Measurements from ENCODE around the gene SLC7A10. TPM values are rescaled to one million over a fixed set of nuclear protein-coding genes. Genes with fewer than 3 reads are reported as not detected.
A peak's percentile ranks its signal among the peaks of the same experiment; 100 is the strongest.

The SLC7A10 gene
- total RNA-seq, 1 experiment from 2014 or later = not detected

GRCh38 chr19:33242131-33242530, 16.5 kb upstream of the SLC7A10 start:
- no TSS peak for BruUV-seq (replicated peaks)
- Mint-ChIP-seq H3K27me3 (ENCODE audit: unreplicated experiment) (peaks cover 55% of the 10 kb centered on the region), H3K4me3 (ENCODE audit: low read depth, unreplicated experiment) (no peak overlapping the region), H3K36me3 (ENCODE audit: insufficient read depth, unreplicated experiment) (no peaks in the 10 kb centered on the region), H3K4me1 (ENCODE audit: low read depth, unreplicated experiment) (no peaks in the 10 kb centered on the region), H3K9me3 (ENCODE audit: low read depth, unreplicated experiment) (no peaks in the 10 kb centered on the region), H3K27ac (ENCODE audit: unreplicated experiment) (no peak overlapping the region)
- no peak for DNase-seq
- CTCF ChIA-PET = interaction anchor here (0.6 to 1.5 kb wide), 3 partner anchors 162 to 1297 kb away, joined by 3 to 13 read pairs (median 4); no protein-coding TSS in a partner anchor
- intact Hi-C loops (cut with micrococcal nuclease; ENCODE audit: unreplicated experiment) = loop anchor here (2.0 to 5.0 kb wide), 2 partner anchors 165 to 530 kb away; no protein-coding TSS in a partner anchor
- TF ChIP-seq, protein P1, sequence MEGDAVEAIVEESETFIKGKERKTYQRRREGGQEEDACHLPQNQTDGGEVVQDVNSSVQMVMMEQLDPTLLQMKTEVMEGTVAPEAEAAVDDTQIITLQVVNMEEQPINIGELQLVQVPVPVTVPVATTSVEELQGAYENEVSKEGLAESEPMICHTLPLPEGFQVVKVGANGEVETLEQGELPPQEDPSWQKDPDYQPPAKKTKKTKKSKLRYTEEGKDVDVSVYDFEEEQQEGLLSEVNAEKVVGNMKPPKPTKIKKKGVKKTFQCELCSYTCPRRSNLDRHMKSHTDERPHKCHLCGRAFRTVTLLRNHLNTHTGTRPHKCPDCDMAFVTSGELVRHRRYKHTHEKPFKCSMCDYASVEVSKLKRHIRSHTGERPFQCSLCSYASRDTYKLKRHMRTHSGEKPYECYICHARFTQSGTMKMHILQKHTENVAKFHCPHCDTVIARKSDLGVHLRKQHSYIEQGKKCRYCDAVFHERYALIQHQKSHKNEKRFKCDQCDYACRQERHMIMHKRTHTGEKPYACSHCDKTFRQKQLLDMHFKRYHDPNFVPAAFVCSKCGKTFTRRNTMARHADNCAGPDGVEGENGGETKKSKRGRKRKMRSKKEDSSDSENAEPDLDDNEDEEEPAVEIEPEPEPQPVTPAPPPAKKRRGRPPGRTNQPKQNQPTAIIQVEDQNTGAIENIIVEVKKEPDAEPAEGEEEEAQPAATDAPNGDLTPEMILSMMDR (IDR thresholded peaks at IDR 0.05; ENCODE audit: unreplicated experiment) = no peak

GRCh38 chr19:33241530-33242101, 16.0 kb upstream of the SLC7A10 start:
- CTCF ChIA-PET = interaction anchor here (0.6 to 1.5 kb wide), 5 partner anchors 162 to 1298 kb away, joined by 3 to 13 read pairs (median 4); no protein-coding TSS in a partner anchor
- H3K4me1 Mint-ChIP-seq (ENCODE audit: low read depth, unreplicated experiment) = no peaks in the 10 kb centered on the region
- no peak overlapping the region for H3K4me3 Mint-ChIP-seq (ENCODE audit: low read depth, unreplicated experiment)
- no TSS peak for BruUV-seq (replicated peaks)
- H3K9me3 Mint-ChIP-seq (ENCODE audit: low read depth, unreplicated experiment) = no peaks in the 10 kb centered on the region
- no peaks in the 10 kb centered on the region for H3K36me3 Mint-ChIP-seq (ENCODE audit: insufficient read depth, unreplicated experiment)
- peaks cover 55% of the 10 kb centered on the region for H3K27me3 Mint-ChIP-seq (ENCODE audit: unreplicated experiment)
- intact Hi-C loops (cut with micrococcal nuclease; ENCODE audit: unreplicated experiment) = loop anchor here (2.0 to 5.0 kb wide), 2 partner anchors 165 to 531 kb away; no protein-coding TSS in a partner anchor
- DNase-seq = peak; percentile 41
- TF ChIP-seq, protein P1 (IDR thresholded peaks at IDR 0.05; ENCODE audit: unreplicated experiment) = peak; percentile 83
- H3K27ac Mint-ChIP-seq (ENCODE audit: unreplicated experiment) = no peak overlapping the region

DNA sequence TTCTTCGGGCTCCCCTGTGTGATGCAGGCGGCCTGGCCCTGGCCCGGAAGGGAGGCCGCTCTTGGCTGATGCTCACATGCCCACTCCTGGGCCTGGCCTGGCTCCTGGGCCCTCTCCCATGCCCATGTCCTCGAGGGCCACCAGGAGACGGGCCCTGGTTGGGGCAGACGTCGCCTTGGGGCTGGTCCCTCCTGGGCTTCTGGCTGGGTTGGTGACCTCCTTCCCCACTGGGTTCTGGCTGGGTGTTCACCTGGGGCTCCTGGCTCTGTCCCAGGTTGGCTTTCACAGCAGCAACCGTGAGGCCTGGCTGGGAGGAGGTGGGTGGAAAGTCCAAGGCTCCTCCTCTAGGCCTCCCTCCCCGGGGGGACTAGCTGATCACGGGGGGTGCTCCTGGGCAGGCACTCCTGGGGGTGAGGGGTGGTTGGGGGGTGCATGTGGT, 15.5 kb upstream of the SLC7A10 start:
- H3K36me3 Mint-ChIP-seq (ENCODE audit: insufficient read depth, unreplicated experiment) = no peaks in the 10 kb centered on the region
- no TSS peak for BruUV-seq (replicated peaks)
- CTCF ChIA-PET = interaction anchor here (0.6 to 1.5 kb wide), 4 partner anchors 163 to 829 kb away, joined by 3 to 13 read pairs (median 4); no protein-coding TSS in a partner anchor
- peaks cover 55% of the 10 kb centered on the region for H3K27me3 Mint-ChIP-seq (ENCODE audit: unreplicated experiment)
- TF ChIP-seq, protein P1 (IDR thresholded peaks at IDR 0.05; ENCODE audit: unreplicated experiment) = no peak
- no peaks in the 10 kb centered on the region for H3K4me1 Mint-ChIP-seq (ENCODE audit: low read depth, unreplicated experiment)
- no peaks in the 10 kb centered on the region for H3K9me3 Mint-ChIP-seq (ENCODE audit: low read depth, unreplicated experiment)
- H3K27ac Mint-ChIP-seq (ENCODE audit: unreplicated experiment) = no peak overlapping the region
- DNase-seq = no peak
- intact Hi-C loops (cut with micrococcal nuclease; ENCODE audit: unreplicated experiment) = loop anchor here (5.0 kb wide), 1 partner anchor 531 kb away; no protein-coding TSS in a partner anchor
- no peak overlapping the region for H3K4me3 Mint-ChIP-seq (ENCODE audit: low read depth, unreplicated experiment)

DNA sequence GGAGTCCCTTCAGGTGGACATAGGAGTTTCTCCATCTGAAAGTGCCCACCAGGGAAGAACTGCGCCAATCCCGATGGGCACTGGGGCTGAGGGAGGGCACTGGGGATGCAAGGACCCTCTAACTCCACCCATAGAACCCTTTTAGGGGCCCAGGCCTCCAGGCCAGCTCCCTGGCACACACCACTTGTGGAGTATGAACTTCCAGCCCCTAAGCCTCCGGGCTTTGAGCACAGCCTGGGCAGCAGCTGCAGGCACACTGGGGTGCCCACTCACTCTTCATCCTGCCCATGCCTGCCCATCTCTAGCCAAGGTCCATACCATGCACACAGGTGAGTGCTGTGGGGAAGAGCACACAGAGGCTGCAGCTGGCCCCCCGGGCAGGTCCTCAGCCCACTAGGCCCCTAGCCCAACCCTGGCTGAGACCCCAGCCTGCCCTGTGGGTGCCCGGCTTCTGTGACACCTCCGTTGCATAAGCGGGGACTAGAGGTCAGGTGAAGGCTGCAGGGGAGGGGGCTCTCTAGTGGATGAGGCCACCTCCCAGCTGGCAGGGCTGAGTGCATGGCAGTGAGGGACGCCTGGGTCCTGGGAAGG, 14.6 kb upstream of the SLC7A10 start:
- H3K9me3 Mint-ChIP-seq (ENCODE audit: low read depth, unreplicated experiment) = no peaks in the 10 kb centered on the region
- no peaks in the 10 kb centered on the region for H3K4me1 Mint-ChIP-seq (ENCODE audit: low read depth, unreplicated experiment)
- H3K27me3 Mint-ChIP-seq (ENCODE audit: unreplicated experiment) = peaks cover 55% of the 10 kb centered on the region
- H3K36me3 Mint-ChIP-seq (ENCODE audit: insufficient read depth, unreplicated experiment) = no peaks in the 10 kb centered on the region
- CTCF ChIA-PET = interaction anchor here (0.6 to 1.3 kb wide), 3 partner anchors 9 to 301 kb away, joined by 3 to 7 read pairs (median 3); no protein-coding TSS in a partner anchor
- TF ChIP-seq, protein P1 (IDR thresholded peaks at IDR 0.05; ENCODE audit: unreplicated experiment) = no peak
- H3K4me3 Mint-ChIP-seq (ENCODE audit: low read depth, unreplicated experiment) = no peak overlapping the region
- no peak for DNase-seq
- BruUV-seq (replicated peaks) = no TSS peak
- no peak overlapping the region for H3K27ac Mint-ChIP-seq (ENCODE audit: unreplicated experiment)
- intact Hi-C loops (cut with micrococcal nuclease; ENCODE audit: unreplicated experiment) = loop anchor here (5.0 kb wide), 1 partner anchor 532 kb away; no protein-coding TSS in a partner anchor

All from Calu3 (cell line).